ENCODE data around the gene AGO4.

The AGO4 gene

DNA sequence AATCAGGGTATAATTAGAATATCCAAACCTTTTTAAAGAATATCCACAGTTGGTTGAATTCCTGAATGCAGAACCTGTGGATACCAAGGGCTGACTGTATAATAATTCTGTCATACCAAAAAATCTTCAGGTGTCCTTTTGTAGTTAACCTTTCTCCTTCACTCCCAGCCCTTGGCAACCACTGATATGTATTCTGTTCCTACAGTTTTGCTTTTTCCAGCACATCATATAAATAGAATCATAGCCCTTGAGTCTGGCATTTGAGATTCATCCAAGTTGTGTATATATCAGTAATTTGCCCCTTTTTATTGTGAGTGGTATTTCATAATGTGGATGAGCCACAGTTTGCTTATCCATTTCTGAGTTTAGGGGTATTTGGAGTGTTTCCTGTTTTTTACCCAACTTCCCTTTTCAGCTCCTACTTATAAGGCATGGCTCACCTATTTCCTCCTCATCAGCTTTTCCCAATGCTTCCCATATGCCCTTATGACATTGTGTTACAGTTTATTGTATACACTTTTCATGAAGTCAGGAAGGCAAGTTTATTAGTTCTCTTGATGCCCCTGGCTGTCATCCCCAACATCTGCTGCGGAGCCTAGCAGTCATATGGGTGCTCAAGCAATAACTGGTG lies 40.2 kb downstream of the AGO4 start:
- Histone ChIP-seq H3K36me3 (ENCODE audit: insufficient read depth, low read length) (peaks cover 9% of the 10 kb centered on the region; the same call in 1 of the 2 replicates), H3K9me2 (ENCODE audit: low read depth, low read length) (no peaks in the 10 kb centered on the region), H3K4me3 (ENCODE audit: low read depth, low read length, poor library complexity, severe bottlenecking) (no peak overlapping the region), H3K4me2 (ENCODE audit: low read length) (no peak overlapping the region), H3K27me3 (ENCODE audit: insufficient read depth, low read length) (no peaks in the 10 kb centered on the region), H3K79me2 (ENCODE audit: insufficient read depth, low read length) (no peaks in the 10 kb centered on the region), H3K9ac (ENCODE audit: low read length) (no peak overlapping the region), H4K20me1 (ENCODE audit: insufficient read depth, low read length) (no peaks in the 10 kb centered on the region), H2AFZ (ENCODE audit: low read length) (no peak overlapping the region), H3K4me1 (ENCODE audit: insufficient read depth, low read length, severe bottlenecking) (no peaks in the 10 kb centered on the region), H3K27ac (ENCODE audit: low read depth, low read length, poor library complexity, severe bottlenecking) (no peak overlapping the region), H3F3A (ENCODE audit: insufficient read depth, low read length) (no peaks in the 10 kb centered on the region), H3K9me3 (ENCODE audit: low read length) (no peaks in the 10 kb centered on the region)
- TF ChIP-seq EZH2 (IDR thresholded peaks at IDR 0.05; ENCODE audit: borderline replicate concordance, low read length) (no peak), CTCF (IDR thresholded peaks at IDR 0.05; ENCODE audit: low read length) (no peak)

DNA sequence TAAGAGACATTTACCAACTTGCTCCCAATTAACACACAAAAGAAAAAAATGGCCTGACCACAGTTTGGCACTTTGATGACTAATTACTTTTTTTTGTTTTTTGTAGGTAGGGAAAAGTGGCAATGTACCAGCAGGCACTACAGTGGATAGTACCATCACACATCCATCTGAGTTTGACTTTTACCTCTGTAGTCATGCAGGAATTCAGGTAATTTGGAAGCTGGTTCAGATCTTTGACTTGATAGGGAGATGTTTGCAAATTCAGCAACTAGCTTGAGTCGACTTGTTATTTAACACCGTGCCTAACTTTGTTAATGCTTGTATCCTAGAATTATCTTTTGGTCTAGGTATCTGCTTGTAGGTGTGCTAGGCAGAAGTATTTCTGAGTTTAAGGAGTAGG lies 42.2 kb downstream of the AGO4 start:
- Histone ChIP-seq H3K4me2 (ENCODE audit: low read length) (no peak overlapping the region), H4K20me1 (ENCODE audit: insufficient read depth, low read length) (no peaks in the 10 kb centered on the region), H3K4me1 (ENCODE audit: insufficient read depth, low read length, severe bottlenecking) (no peaks in the 10 kb centered on the region), H3K9ac (ENCODE audit: low read length) (no peak overlapping the region), H3K36me3 (ENCODE audit: insufficient read depth, low read length) (peaks cover 9% of the 10 kb centered on the region; the same call in 1 of the 2 replicates), H2AFZ (ENCODE audit: low read length) (no peak overlapping the region), H3K4me3 (ENCODE audit: low read depth, low read length, poor library complexity, severe bottlenecking) (no peak overlapping the region), H3K27ac (ENCODE audit: low read depth, low read length, poor library complexity, severe bottlenecking) (no peak overlapping the region), H3K79me2 (ENCODE audit: insufficient read depth, low read length) (no peaks in the 10 kb centered on the region), H3K27me3 (ENCODE audit: insufficient read depth, low read length) (no peaks in the 10 kb centered on the region), H3K9me3 (ENCODE audit: low read length) (no peaks in the 10 kb centered on the region), H3K9me2 (ENCODE audit: low read depth, low read length) (no peaks in the 10 kb centered on the region), H3F3A (ENCODE audit: insufficient read depth, low read length) (no peaks in the 10 kb centered on the region)
- no peak for TF ChIP-seq EZH2 (IDR thresholded peaks at IDR 0.05; ENCODE audit: borderline replicate concordance, low read length)
- no peak for TF ChIP-seq CTCF (IDR thresholded peaks at IDR 0.05; ENCODE audit: low read length)

DNA sequence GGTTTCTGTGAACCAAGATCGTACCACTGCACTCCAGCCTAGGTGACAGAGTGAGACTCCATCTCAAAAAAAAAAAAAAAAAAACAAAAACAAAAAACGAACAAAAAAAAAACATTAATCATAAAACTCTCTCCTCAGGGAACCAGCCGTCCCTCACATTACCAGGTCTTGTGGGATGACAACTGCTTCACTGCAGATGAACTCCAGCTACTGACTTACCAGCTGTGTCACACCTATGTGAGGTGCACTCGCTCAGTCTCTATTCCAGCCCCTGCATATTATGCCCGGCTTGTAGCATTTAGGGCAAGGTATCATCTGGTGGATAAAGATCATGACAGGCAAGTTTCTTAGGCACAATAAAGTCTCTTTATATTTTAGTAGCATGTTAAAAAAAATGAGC lies 42.9 kb downstream of the AGO4 start:
- H3K4me3 ChIP-seq (ENCODE audit: low read depth, low read length, poor library complexity, severe bottlenecking), result no peak overlapping the region
- no peak for TF ChIP-seq CTCF (IDR thresholded peaks at IDR 0.05; ENCODE audit: low read length)
- no peak for TF ChIP-seq EZH2 (IDR thresholded peaks at IDR 0.05; ENCODE audit: borderline replicate concordance, low read length)
- peaks cover 6% of the 10 kb centered on the region; the same call in 1 of the 2 replicates for H3K36me3 ChIP-seq (ENCODE audit: insufficient read depth, low read length)
- no peaks in the 10 kb centered on the region for H3K9me2 ChIP-seq (ENCODE audit: low read depth, low read length)
- no peaks in the 10 kb centered on the region for H3K79me2 ChIP-seq (ENCODE audit: insufficient read depth, low read length)
- H3F3A ChIP-seq (ENCODE audit: insufficient read depth, low read length), result no peaks in the 10 kb centered on the region
- no peaks in the 10 kb centered on the region for H3K9me3 ChIP-seq (ENCODE audit: low read length)
- no peaks in the 10 kb centered on the region for H3K4me1 ChIP-seq (ENCODE audit: insufficient read depth, low read length, severe bottlenecking)
- no peak overlapping the region for H2AFZ ChIP-seq (ENCODE audit: low read length)
- H4K20me1 ChIP-seq (ENCODE audit: insufficient read depth, low read length), result no peaks in the 10 kb centered on the region
- H3K27me3 ChIP-seq (ENCODE audit: insufficient read depth, low read length), result no peaks in the 10 kb centered on the region
- no peak overlapping the region for H3K4me2 ChIP-seq (ENCODE audit: low read length)
- no peak overlapping the region for H3K9ac ChIP-seq (ENCODE audit: low read length)
- H3K27ac ChIP-seq (ENCODE audit: low read depth, low read length, poor library complexity, severe bottlenecking), result no peak overlapping the region
